ENCODE data around the gene PLPPR3. TPM values are rescaled to one million over a fixed set of nuclear protein-coding genes. Genes with fewer than 3 reads are reported as not detected.
"Not testable (repeated sequence)": the region's sequence is repeated elsewhere in the genome, so short reads cannot be mapped to it uniquely, and the experiment has no call there.

The PLPPR3 gene
- total RNA-seq, 2 experiments from 2014 or later = not detected

- ChIA-PET POLR2A (no interaction called here), CTCF (no interaction called here)
These were observed 12.5 kb upstream of the PLPPR3 start for GRCh38 chr19:834216-834615.

DNA sequence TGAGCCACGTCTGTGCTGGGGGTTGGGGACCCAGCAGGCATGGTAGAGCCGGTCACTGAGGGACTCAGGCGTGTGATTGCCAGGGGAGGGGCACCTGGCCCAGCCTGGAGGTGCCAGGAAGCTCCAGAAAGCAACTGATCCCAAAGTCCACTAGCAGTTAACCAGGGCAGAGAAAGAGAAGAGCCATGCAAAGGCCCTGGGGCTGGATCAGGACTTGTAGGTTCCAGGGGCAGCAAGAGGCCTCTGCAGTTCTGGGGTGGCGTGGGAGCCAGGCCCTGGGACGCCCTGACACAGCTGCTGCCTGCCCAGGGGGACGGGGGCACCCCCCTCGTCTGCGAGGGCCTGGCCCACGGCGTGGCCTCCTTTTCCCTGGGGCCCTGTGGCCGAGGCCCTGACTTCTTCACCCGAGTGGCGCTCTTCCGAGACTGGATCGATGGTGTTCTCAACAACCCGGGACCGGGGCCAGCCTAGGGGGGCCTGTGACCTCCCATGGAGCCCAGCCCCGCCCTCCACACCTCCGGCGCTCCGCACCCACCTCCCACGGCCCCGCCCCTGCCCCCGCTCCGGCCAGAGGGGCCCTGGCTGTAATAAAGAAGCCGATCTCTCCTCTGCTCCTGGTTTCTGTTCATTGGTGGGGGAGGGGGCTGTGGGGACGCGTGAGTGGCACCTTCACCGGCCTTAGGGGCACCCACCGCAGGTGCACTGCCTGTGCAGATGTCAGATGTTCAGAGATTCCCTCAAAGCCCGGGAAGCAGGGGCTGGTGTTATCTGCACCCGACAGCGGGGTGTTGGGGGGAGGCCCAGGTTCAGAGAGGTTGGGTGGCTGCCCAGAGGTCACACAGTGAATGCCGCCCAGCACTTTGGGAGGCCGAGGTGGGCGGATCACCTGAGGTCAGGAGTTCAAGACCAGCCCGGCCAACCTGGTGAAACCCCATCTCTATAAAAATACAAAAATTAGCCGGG lies 9.9 kb upstream of the PLPPR3 start:
- CTCF ChIA-PET = interaction anchor here (0.8 kb wide), 1 partner anchor 61 kb away, joined by 3 read pairs; no protein-coding TSS in a partner anchor
- POLR2A ChIA-PET = no interaction called here

- CTCF ChIA-PET = no interaction called here
- POLR2A ChIA-PET = no interaction called here
These were observed 7.5 kb upstream of the PLPPR3 start for GRCh38 chr19:829129-829758.

- POLR2A ChIA-PET = no interaction called here
- CTCF ChIA-PET = interaction anchor here (0.5 kb wide), 1 partner anchor 253 kb away, joined by 3 read pairs; no protein-coding TSS in a partner anchor
These were observed 6.1 kb upstream of the PLPPR3 start, which contains the start of gene AZU1 for GRCh38 chr19:827710-828321. TSS of gene AZU1 (plus strand) at chr19:827837. CDS start at chr19:827847, 10 bp downstream.

DNA sequence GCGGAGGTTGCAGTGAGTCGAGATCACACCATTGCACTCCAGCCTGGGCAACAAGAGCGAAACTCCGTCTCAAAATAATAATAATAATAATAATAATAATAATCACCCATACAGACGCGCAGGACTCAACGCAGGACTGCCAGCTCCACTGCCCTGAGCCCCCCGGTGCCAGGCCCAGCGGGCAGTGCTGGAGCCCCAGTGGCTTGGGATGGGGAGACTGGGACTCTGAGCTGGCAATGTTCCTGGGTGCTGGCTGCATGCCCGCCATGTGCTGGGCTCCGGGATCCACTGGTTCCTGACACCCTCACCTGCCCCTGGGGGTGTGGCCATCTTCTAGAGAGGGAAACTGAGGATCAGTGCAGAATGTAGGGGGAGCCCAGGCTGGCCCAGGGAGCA lies 5.6 kb upstream of the PLPPR3 start:
- CTCF ChIA-PET = interaction anchor here (0.5 kb wide), 1 partner anchor 253 kb away, joined by 3 read pairs; no protein-coding TSS in a partner anchor
- POLR2A ChIA-PET = interaction anchor here (0.6 kb wide), 1 partner anchor 100 kb away, joined by 3 read pairs; no protein-coding TSS in a partner anchor

- ChIA-PET CTCF (no interaction called here), POLR2A (interaction anchor here (0.7 kb wide), 1 partner anchor 8 kb away, joined by 3 read pairs; no protein-coding TSS in a partner anchor)
These were observed 4.3 kb upstream of the PLPPR3 start for GRCh38 chr19:825897-826644.

- ChIA-PET CTCF (no interaction called here), POLR2A (no interaction called here)
These were observed 3.1 kb upstream of the PLPPR3 start for GRCh38 chr19:824885-825284.

DNA sequence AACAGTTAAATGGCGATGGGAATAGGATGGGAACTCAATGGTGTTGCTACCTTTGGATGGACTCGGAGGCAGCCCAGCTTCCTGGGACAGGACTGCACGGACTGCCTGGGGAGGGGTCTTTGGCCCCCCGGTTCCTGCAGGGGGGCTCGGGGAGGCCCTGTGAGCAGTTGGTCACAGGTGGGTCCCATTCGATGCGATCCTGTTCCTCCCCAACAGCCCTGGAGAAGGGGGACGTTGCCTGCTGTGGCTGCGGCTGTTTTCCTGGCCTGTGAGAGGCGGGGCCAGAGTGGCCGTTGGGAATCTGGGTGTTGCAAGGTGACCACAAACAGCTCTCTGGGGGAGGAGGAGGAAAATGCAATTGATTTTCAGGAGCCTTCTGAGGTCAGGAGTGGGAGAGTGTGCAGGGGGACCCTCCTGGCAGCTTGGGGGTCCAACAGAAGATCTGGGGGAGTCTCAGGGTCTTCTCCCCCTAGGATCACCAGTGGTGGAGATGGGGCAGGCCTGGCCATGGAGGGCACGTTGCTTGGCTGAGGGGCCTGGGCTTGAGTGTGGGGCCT lies 1.9 kb upstream of the PLPPR3 start:
- POLR2A ChIA-PET = no interaction called here
- CTCF ChIA-PET = no interaction called here

GRCh38 chr19:821231-821824 lies 427 bp downstream of the PLPPR3 start:
- ChIA-PET POLR2A (no interaction called here), CTCF (interaction anchor here (1.9 kb wide), 1 partner anchor 162 kb away, joined by 4 read pairs; no protein-coding TSS in a partner anchor)

- POLR2A ChIA-PET = not testable (repeated sequence)
- CTCF ChIA-PET = interaction anchor here (0.5 to 1.9 kb wide), 3 partner anchors 44 to 163 kb away, joined by 3 to 4 read pairs (median 4); no protein-coding TSS in a partner anchor
These were observed 1.5 kb downstream of the PLPPR3 start for GRCh38 chr19:820212-820611.

DNA sequence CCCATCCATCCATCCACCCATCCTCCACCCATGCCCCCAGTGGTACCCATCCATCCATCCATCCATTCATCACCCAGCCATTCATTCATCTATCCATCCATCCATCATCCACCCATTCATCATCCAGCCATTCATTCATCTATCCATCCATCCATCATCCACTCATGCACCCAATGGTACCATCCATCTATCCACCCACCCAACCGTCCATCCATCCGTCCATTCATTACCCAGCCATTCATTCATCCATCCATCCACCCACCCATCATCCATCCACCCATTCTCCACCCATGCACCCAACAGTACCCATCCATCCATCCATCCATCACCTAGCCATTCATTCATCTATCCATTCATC lies 5.3 kb downstream of the PLPPR3 start:
- ChIA-PET CTCF (no interaction called here), POLR2A (no interaction called here)

GRCh38 chr19:815775-816499 lies 5.8 kb downstream of the PLPPR3 start:
- CTCF ChIA-PET = no interaction called here
- POLR2A ChIA-PET = no interaction called here

GRCh38 chr19:815079-815774 lies 6.5 kb downstream of the PLPPR3 start:
- ChIA-PET POLR2A (interaction anchor here (0.6 kb wide), 1 partner anchor 123 kb away, joined by 9 read pairs; no protein-coding TSS in a partner anchor), CTCF (no interaction called here)

DNA sequence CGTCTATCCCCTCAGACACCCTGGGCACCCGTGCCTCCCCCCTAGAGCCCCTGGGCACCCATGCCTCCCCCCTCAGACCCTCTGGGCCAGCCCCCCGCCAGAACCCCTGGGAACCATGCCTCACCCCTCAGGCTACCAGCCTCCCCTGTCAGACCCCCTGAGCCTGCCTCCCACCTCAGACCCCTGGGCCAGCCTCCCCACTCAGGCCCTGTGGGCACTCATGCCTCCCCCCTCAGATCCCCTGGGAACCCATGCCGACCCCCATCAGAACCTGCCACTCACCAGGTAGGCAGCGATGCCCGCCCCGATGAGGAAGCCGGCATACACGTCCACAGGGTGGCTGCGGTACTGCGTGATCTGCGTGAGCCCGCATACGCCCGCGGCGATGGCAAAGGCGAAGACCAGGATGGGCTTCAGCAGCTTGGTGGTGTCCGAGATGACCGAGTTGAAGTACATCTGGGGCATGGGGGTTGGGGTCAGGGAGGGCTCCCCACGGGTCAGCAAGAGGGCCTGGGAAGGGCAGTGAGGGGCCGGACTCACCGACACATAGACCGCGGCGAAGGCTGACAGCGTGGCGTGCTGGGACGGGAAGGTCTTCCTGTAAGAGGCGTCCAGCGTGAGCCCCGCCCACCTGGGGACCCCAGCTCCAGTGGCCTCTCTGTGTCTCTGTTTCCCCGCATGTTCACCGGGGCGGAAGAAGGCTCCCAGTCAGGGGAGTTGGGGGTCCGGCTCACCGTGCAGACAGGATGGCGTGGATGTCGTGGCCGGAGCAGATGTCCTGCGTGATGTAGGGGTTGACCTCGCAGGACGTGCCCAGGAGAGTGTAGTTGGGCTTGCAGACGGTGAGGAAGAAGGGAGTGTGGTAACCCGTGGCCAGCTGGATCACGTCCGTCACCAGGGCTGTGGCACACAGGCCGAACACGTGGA lies 7.3 kb downstream of the PLPPR3 start:
- CTCF ChIA-PET = no interaction called here
- POLR2A ChIA-PET = interaction anchor here (0.6 kb wide), 2 partner anchors 12 to 123 kb away, joined by 3 to 9 read pairs; no protein-coding TSS in a partner anchor

- ChIA-PET POLR2A (interaction anchor here (0.6 kb wide), 1 partner anchor 11 kb away, joined by 3 read pairs; no protein-coding TSS in a partner anchor), CTCF (no interaction called here)
These were observed 8.3 kb downstream of the PLPPR3 start for GRCh38 chr19:813219-814151.

Measured in activated CD8-positive, alpha-beta memory T cell treated with anti-CD3 and anti-CD28 coated beads for 36 hours (primary cell).